ENCODE measurements around the gene ATP10B. TPM values are rescaled to one million over a fixed set of nuclear protein-coding genes. Genes with fewer than 3 reads are reported as not detected.

Gene ATP10B
- total RNA-seq, 1 donor: not detected

DNA sequence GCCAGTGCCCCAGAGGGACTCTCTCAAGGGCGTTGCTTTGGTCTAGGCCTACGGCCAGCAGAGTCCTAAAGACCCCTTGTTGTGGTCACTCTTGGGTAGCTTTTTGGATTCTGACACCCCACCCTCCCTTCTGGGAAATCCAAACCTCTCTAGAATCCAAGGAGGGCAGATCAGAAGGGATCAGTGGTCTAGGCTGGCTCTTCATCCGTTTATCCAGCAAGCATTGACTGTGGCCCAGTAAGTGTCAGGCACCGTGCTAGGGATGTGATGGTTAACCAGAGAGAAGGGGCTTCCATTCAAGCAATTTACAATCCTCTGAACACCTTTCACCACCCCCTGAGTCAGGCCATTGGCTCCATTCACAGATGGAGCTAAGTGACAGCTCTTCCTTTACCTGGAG is 249.3 kb downstream of the ATP10B start:
- H4K20me1 ChIP-seq (ENCODE audit: insufficient read depth, low read length): no peaks in the 10 kb centered on the region
- no peak overlapping the region for H3K4me3 ChIP-seq (ENCODE audit: insufficient read depth, low read length)
- H3K27me3 ChIP-seq (ENCODE audit: insufficient read depth, low read length): no peaks in the 10 kb centered on the region
- no peak overlapping the region for H3K27ac ChIP-seq (ENCODE audit: low read depth, low read length)
- no peaks in the 10 kb centered on the region for H3K79me2 ChIP-seq (ENCODE audit: insufficient read depth, low read length)
- DNase-seq (ENCODE audit: insufficient read length, low spot score, missing footprints): no peak
- no peak overlapping the region for H2AFZ ChIP-seq (ENCODE audit: low read length)
- no peaks in the 10 kb centered on the region for H3K9me3 ChIP-seq (ENCODE audit: low read depth, low read length)
- H3K4me1 ChIP-seq (ENCODE audit: insufficient read depth, low read length): no peaks in the 10 kb centered on the region
- H3K4me2 ChIP-seq (ENCODE audit: insufficient read depth, low read length): no peak overlapping the region
- H3K36me3 ChIP-seq (ENCODE audit: insufficient read depth, low read length): no peaks in the 10 kb centered on the region
- TF ChIP-seq CTCF (IDR thresholded peaks at IDR 0.05; ENCODE audit: extremely low read depth, low read depth, low read length): no peak

- H3K79me2 ChIP-seq (ENCODE audit: insufficient read depth, low read length): no peaks in the 10 kb centered on the region
- H3K4me2 ChIP-seq (ENCODE audit: insufficient read depth, low read length): no peak overlapping the region
- H3K4me1 ChIP-seq (ENCODE audit: insufficient read depth, low read length): no peaks in the 10 kb centered on the region
- H3K4me3 ChIP-seq (ENCODE audit: insufficient read depth, low read length): no peak overlapping the region
- no peak for TF ChIP-seq CTCF (IDR thresholded peaks at IDR 0.05; ENCODE audit: extremely low read depth, low read depth, low read length)
- no peak overlapping the region for H2AFZ ChIP-seq (ENCODE audit: low read length)
- H3K9me3 ChIP-seq (ENCODE audit: low read depth, low read length): no peaks in the 10 kb centered on the region
- no peaks in the 10 kb centered on the region for H4K20me1 ChIP-seq (ENCODE audit: insufficient read depth, low read length)
- no peak overlapping the region for H3K27ac ChIP-seq (ENCODE audit: low read depth, low read length)
- H3K27me3 ChIP-seq (ENCODE audit: insufficient read depth, low read length): no peaks in the 10 kb centered on the region
- DNase-seq (ENCODE audit: insufficient read length, low spot score, missing footprints): no peak
- no peaks in the 10 kb centered on the region for H3K36me3 ChIP-seq (ENCODE audit: insufficient read depth, low read length)
Observed at GRCh38 chr5:160601046-160601445, 251.0 kb downstream of the ATP10B start.

DNA sequence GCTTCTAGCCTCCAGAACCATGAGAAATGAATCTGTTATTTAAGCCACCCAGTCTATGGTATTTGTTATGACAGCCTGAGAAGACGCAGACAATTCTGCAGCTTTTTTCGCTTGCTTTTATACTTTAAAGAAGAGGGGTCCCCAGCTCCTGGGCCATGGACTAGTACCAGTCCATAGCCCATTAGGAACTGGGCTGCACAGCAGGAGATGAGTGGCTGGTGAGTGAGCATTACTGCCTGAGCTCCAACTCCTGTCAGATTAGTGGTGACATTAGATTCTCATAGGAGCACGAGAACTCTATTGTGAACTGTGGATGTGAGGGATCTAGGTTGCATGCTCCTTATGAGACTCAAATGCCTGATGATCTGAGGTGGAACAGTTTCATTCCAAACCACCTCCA is 278.7 kb downstream of the ATP10B start:
- DNase-seq (ENCODE audit: insufficient read length, low spot score, missing footprints): no peak
- Histone ChIP-seq H3K27me3 (ENCODE audit: insufficient read depth, low read length) (no peaks in the 10 kb centered on the region), H3K4me3 (ENCODE audit: insufficient read depth, low read length) (no peak overlapping the region), H3K4me2 (ENCODE audit: insufficient read depth, low read length) (no peak overlapping the region), H4K20me1 (ENCODE audit: insufficient read depth, low read length) (no peaks in the 10 kb centered on the region), H3K36me3 (ENCODE audit: insufficient read depth, low read length) (no peaks in the 10 kb centered on the region), H3K9me3 (ENCODE audit: low read depth, low read length) (no peaks in the 10 kb centered on the region), H2AFZ (ENCODE audit: low read length) (no peak overlapping the region), H3K27ac (ENCODE audit: low read depth, low read length) (no peak overlapping the region), H3K79me2 (ENCODE audit: insufficient read depth, low read length) (no peaks in the 10 kb centered on the region), H3K4me1 (ENCODE audit: insufficient read depth, low read length) (no peaks in the 10 kb centered on the region)
- TF ChIP-seq CTCF (IDR thresholded peaks at IDR 0.05; ENCODE audit: extremely low read depth, low read depth, low read length): no peak

DNA sequence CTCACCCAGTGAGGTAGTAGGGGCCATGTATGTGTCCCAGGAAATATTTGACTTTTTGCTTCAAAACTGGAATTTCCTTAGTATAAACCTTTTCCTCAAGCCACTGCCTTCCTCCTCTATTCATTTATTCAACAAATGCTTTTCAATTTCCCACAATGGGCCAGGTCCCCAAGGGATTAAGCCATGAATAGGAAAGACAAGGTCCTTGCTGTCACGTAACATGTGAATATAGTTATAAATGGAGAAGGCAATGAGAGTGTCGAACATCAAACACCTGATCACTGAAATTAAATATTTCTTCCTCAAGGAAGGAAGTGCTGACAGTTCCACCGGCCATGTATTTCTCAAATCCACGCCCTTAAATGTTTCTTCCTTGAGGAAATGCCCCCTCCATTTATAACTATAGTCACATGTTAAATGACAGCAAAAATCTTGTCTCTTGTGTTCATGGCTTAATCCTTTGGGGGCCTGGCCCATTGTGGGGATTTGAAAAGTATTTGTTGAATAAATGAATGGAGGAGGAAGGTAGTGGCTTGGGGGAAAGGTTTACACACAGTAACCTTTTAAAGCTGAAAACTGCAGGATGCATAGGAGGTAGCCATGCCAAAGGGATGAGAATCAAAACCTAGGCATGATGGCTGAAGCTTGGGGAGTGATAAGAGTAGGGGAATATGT is 284.8 kb downstream of the ATP10B start:
- Histone ChIP-seq H3K27ac (ENCODE audit: low read depth, low read length) (no peak overlapping the region), H3K4me1 (ENCODE audit: insufficient read depth, low read length) (no peaks in the 10 kb centered on the region), H3K79me2 (ENCODE audit: insufficient read depth, low read length) (no peaks in the 10 kb centered on the region), H3K27me3 (ENCODE audit: insufficient read depth, low read length) (no peaks in the 10 kb centered on the region), H3K9me3 (ENCODE audit: low read depth, low read length) (no peaks in the 10 kb centered on the region), H3K36me3 (ENCODE audit: insufficient read depth, low read length) (no peaks in the 10 kb centered on the region), H4K20me1 (ENCODE audit: insufficient read depth, low read length) (no peaks in the 10 kb centered on the region), H2AFZ (ENCODE audit: low read length) (no peak overlapping the region), H3K4me2 (ENCODE audit: insufficient read depth, low read length) (no peak overlapping the region), H3K4me3 (ENCODE audit: insufficient read depth, low read length) (no peak overlapping the region)
- TF ChIP-seq CTCF (IDR thresholded peaks at IDR 0.05; ENCODE audit: extremely low read depth, low read depth, low read length): no peak
- DNase-seq (ENCODE audit: insufficient read length, low spot score, missing footprints): no peak

Data from osteoblast (primary cell).